H1 (cell line): ENCODE measurements around the gene ZNF888. TPM values are rescaled to one million over a fixed set of nuclear protein-coding genes. Genes with fewer than 3 reads are reported as not detected.
A peak's percentile ranks its signal among the peaks of the same experiment; 100 is the strongest.

Source experiments
- CTCF ChIA-PET: fragments of 300-600 bp; sonication (Branson Sonifier 250); formaldehyde crosslinking; loops from one replicate; lab custom pipeline; 2021; ENCODE audit not compliant: partially characterized antibody; lab: Charles Lee
- POLR2A ChIA-PET: fragments of 300-600 bp; sonication (Branson Sonifier 250); formaldehyde crosslinking; loops from one replicate; lab custom pipeline; 2021; ENCODE audit warnings: inconsistent platforms; ENCODE audit not compliant: partially characterized antibody; lab: Charles Lee
- DNase-seq, 2 experiments: peaks; one replicate each; pipeline versions ENCODE4 v3.0.0 to v3.0.0-alpha.2; 2010 to 2022; ENCODE audit warnings: low spot score in 2 of 2, low read depth in 1 of 2, mixed read lengths in 1 of 2
- FAIRE-seq: peaks from 2 replicates; lab custom pipeline; 2011; peaks lifted over from hg19 to GRCh38; lab: Jason Lieb, UNC
- H2AFZ ChIP-seq: 2 replicates; pipeline ENCODE4 v1.8.1; 2012; ENCODE audit warnings: low read length, inconsistent platforms
- H2AK5ac ChIP-seq: 2 replicates; pipeline ENCODE4 v1.6.1; 2013; ENCODE audit warnings: low read depth, low read length
- H2BK120ac ChIP-seq: replicated peaks from 2 replicates; pipeline ENCODE3; 2013; ENCODE audit warnings: low read depth, low read length, inconsistent platforms
- H2BK12ac ChIP-seq: 2 replicates; pipeline ENCODE4 v1.6.1; 2013; ENCODE audit warnings: low read depth, low read length
- H2BK15ac ChIP-seq: 2 replicates; pipeline ENCODE4 v1.6.1; 2013; ENCODE audit warnings: low read length
- H2BK20ac ChIP-seq: 2 replicates; pipeline ENCODE4 v1.6.1; 2013; ENCODE audit warnings: low read length
- H2BK5ac ChIP-seq: 2 replicates; pipeline ENCODE4 v1.6.1; 2013; ENCODE audit warnings: low read depth, low read length
- H3K14ac ChIP-seq: 2 replicates; pipeline ENCODE4 v1.6.1; 2013; ENCODE audit warnings: inconsistent platforms; ENCODE audit not compliant: insufficient read length
- H3K18ac ChIP-seq: 2 replicates; pipeline ENCODE4 v1.6.1; 2013; ENCODE audit warnings: low read length; ENCODE audit errors: extremely low read depth
- H3K23ac ChIP-seq: 2 replicates; pipeline ENCODE4 v1.6.1; 2013; ENCODE audit warnings: inconsistent platforms; ENCODE audit not compliant: insufficient read length
- H3K23me2 ChIP-seq: 2 replicates; pipeline ENCODE4 v1.6.1; 2013; ENCODE audit warnings: low read depth, low read length
- H3K27ac ChIP-seq: 2 replicates; pipeline ENCODE4 v1.6.1; 2011; ENCODE audit warnings: low read depth, low read length, inconsistent platforms
- H3K27me3 ChIP-seq, 4 experiments: replicated peaks in 1 of 4; 1 replicate in 1 of 4; 2 replicates in 3 of 4; pipeline versions ENCODE4 v1.6.1 to v1.8.1; 2011 to 2013; ENCODE audit warnings: low read length in 3 of 4, mild to moderate bottlenecking in 3 of 4, inconsistent platforms in 2 of 4, mixed read lengths in 2 of 4, moderate library complexity in 1 of 4; ENCODE audit not compliant: control insufficient read depth in 3 of 4, insufficient read depth in 3 of 4; ENCODE audit errors: extremely low read depth in 1 of 4
- H3K36me3 ChIP-seq, 4 experiments: 2 replicates each; pipeline versions ENCODE4 v1.6.1 to v1.8.1; 2011 to 2013; ENCODE audit warnings: mild to moderate bottlenecking in 4 of 4, low read length in 3 of 4, moderate library complexity in 2 of 4, control low read depth in 1 of 4, inconsistent platforms in 1 of 4; ENCODE audit not compliant: insufficient read depth in 4 of 4, control insufficient read depth in 2 of 4
- H3K4ac ChIP-seq: replicated peaks from 2 replicates; pipeline ENCODE3; 2013; ENCODE audit warnings: low read length, low read depth, mixed read lengths, inconsistent platforms; ENCODE audit not compliant: insufficient read length
- H3K4me1 ChIP-seq, 4 experiments: replicated peaks in 1 of 4; 1 replicate in 1 of 4; 2 replicates in 3 of 4; pipeline versions ENCODE4 v1.6.1 to v1.8.1; 2011 to 2013; ENCODE audit warnings: low read length in 3 of 4, inconsistent platforms in 2 of 4, mixed read lengths in 1 of 4; ENCODE audit not compliant: insufficient read depth in 4 of 4, control insufficient read depth in 3 of 4
- H3K4me2 ChIP-seq, 2 experiments: 2 replicates each; pipeline versions ENCODE4 v1.6.1 to v1.8.1; 2011 to 2013; ENCODE audit warnings: low read depth in 2 of 2, low read length in 2 of 2, control low read depth in 1 of 2, inconsistent platforms in 1 of 2, mild to moderate bottlenecking in 1 of 2; ENCODE audit not compliant: insufficient read depth in 1 of 2
- H3K4me3 ChIP-seq, 4 experiments: fragments of 200-600, 300-600 bp in 1 of 4; sonication (generic), shearing (Covaris generic), sonication (Bioruptor Twin) in 1 of 4; 2 replicates each; pipeline versions ENCODE4 v1.5.1 to v1.8.1; 2011 to 2016; ENCODE audit warnings: low read length in 4 of 4, low read depth in 3 of 4, control low read depth in 2 of 4, inconsistent platforms in 2 of 4, mild to moderate bottlenecking in 2 of 4, mixed read lengths in 1 of 4, moderate library complexity in 1 of 4; ENCODE audit not compliant: insufficient read depth in 2 of 4; ENCODE audit errors: extremely low read depth in 1 of 4
- H3K56ac ChIP-seq: replicated peaks from 2 replicates; pipeline ENCODE3; 2013; ENCODE audit warnings: low read depth, mild to moderate bottlenecking, mixed read lengths, low read length, inconsistent platforms; ENCODE audit not compliant: insufficient read length
- H3K79me1 ChIP-seq: 2 replicates; pipeline ENCODE4 v1.6.1; 2013; ENCODE audit warnings: low read depth, low read length, control low read depth
- H3K79me2 ChIP-seq, 2 experiments: 2 replicates each; pipeline versions ENCODE4 v1.6.1 to v1.8.1; 2012 to 2013; ENCODE audit warnings: low read length in 2 of 2, mild to moderate bottlenecking in 2 of 2, inconsistent platforms in 1 of 2; ENCODE audit not compliant: insufficient read depth in 2 of 2, control insufficient read depth in 1 of 2
- H3K9ac ChIP-seq, 4 experiments: replicated peaks in 1 of 4; 1 replicate in 1 of 4; 2 replicates in 3 of 4; pipeline versions ENCODE4 v1.6.1 to v1.8.1; 2011 to 2013; ENCODE audit warnings: low read depth in 3 of 4, low read length in 3 of 4, control low read depth in 2 of 4, mild to moderate bottlenecking in 2 of 4, moderate library complexity in 2 of 4, inconsistent platforms in 1 of 4; ENCODE audit errors: extremely low read depth in 1 of 4
- H3K9me3 ChIP-seq, 2 experiments: 2 replicates each; pipeline versions ENCODE4 v1.6.1 to v1.8.1; 2012 to 2013; ENCODE audit warnings: mild to moderate bottlenecking in 2 of 2, moderate library complexity in 2 of 2, control low read depth in 1 of 2, inconsistent platforms in 1 of 2, low read depth in 1 of 2, low read length in 1 of 2, mixed read lengths in 1 of 2; ENCODE audit not compliant: insufficient read depth in 2 of 2
- H4K20me1 ChIP-seq, 2 experiments: replicated peaks in 1 of 2; 2 replicates each; pipeline versions ENCODE3 to v1.8.1; 2011 to 2013; ENCODE audit warnings: inconsistent platforms in 2 of 2, low read length in 2 of 2, mild to moderate bottlenecking in 1 of 2; ENCODE audit not compliant: insufficient read depth in 2 of 2, control insufficient read depth in 1 of 2
- H4K5ac ChIP-seq: 2 replicates; pipeline ENCODE4 v1.6.1; 2013; ENCODE audit warnings: low read length, low read depth, mixed read lengths, inconsistent platforms; ENCODE audit not compliant: insufficient read length
- H4K8ac ChIP-seq: 2 replicates; pipeline ENCODE4 v1.8.0; 2013; ENCODE audit warnings: mild to moderate bottlenecking, moderate library complexity, low read length, inconsistent platforms; ENCODE audit not compliant: insufficient read depth; ENCODE audit errors: extremely low read depth
- H4K91ac ChIP-seq: replicated peaks from 2 replicates; pipeline ENCODE3; 2013; ENCODE audit warnings: low read length, mixed read lengths, inconsistent platforms; ENCODE audit not compliant: insufficient read length
- CEBPB ChIP-seq: IDR thresholded peaks from 2 replicates; pipeline ENCODE4 v1.6.1; 2012; ENCODE audit warnings: low read depth, low read length
- GTF2F1 ChIP-seq: IDR thresholded peaks from 2 replicates; pipeline ENCODE4 v1.6.1; 2012; ENCODE audit warnings: low read depth, low read length, improper control_type of control experiment, borderline replicate concordance
- POLR2A ChIP-seq, 2 experiments: IDR thresholded peaks; 1 replicate in 1 of 2; 2 replicates in 1 of 2; pipeline ENCODE4 v1.6.1; 2011; ENCODE audit warnings: low read depth in 2 of 2, low read length in 2 of 2, mild to moderate bottlenecking in 2 of 2; ENCODE audit errors: control extremely low read depth in 1 of 2
- RBBP5 ChIP-seq: IDR thresholded peaks from 2 replicates; pipeline ENCODE4 v1.7.1; 2012; ENCODE audit warnings: low read depth, mild to moderate bottlenecking, inconsistent platforms, low read length, moderate library complexity, borderline replicate concordance
- SIX5 ChIP-seq: IDR thresholded peaks from 2 replicates; pipeline ENCODE4 v1.6.1; 2011; ENCODE audit warnings: mild to moderate bottlenecking, low read depth, low read length
- WGBS, 2 experiments: shearing (Covaris generic) in 1 of 2; methylation state at CpG; one replicate each; pipeline versions ENCODE4 v1.1.6 to v1.1.7; 2013 to 2015; ENCODE audit warnings: low lambda C conversion rate in 2 of 2, mixed read lengths in 2 of 2, inconsistent platforms in 1 of 2, low coverage in 1 of 2, missing lambda C conversion rate in 1 of 2; ENCODE audit not compliant: insufficient replicate concordance in 2 of 2, insufficient coverage in 1 of 2, insufficient read length in 1 of 2; ENCODE audit errors: extremely low coverage in 1 of 2, missing lambda C conversion rate in 1 of 2; 5-methylcytosine and 5-hydroxymethylcytosine counted together
- polyA plus RNA-seq, 7 experiments: library from polyadenylated mRNA; depleted of rRNA in 3 of 7; stranded (reverse) in 5 of 7; unstranded in 2 of 7; fragments of >200 nt in 5 of 7; fragments of 200-250 nt in 2 of 7; gene quantifications; 1 replicate in 5 of 7; 2 replicates in 1 of 7; 4 replicates in 1 of 7; pipeline versions ENCODE4 v1.2.1 to v1.2.3, GENCODE V29; 2011 to 2013; ENCODE audit warnings: missing spikeins in 2 of 7, mixed read lengths in 2 of 7
- total RNA-seq: library from RNA; stranded (reverse); fragmentation: NEBNext Ultra II Directional; extraction: Animal tissue kit (Norgen Biotek cat#: 25700); gene quantifications from 2 replicates; pipeline ENCODE4 v1.2.1, GENCODE V29; 2021
- TF ChIP-seq, protein P1 (sequence below): IDR thresholded peaks from 2 replicates; pipeline ENCODE4 v1.6.1; 2012; ENCODE audit warnings: low read length, inconsistent platforms
- TF ChIP-seq, protein P2 (sequence below): IDR thresholded peaks from 2 replicates; pipeline ENCODE4 v1.6.1; 2011; ENCODE audit warnings: low read length, improper control_type of control experiment

ZNF888 gene
- total and polyA plus RNA-seq, 2 of the 8 experiments (the other 6 are each of a cell fraction or from before 2014, with no cell fraction given): 1.1 to 8.6 TPM

DNA sequence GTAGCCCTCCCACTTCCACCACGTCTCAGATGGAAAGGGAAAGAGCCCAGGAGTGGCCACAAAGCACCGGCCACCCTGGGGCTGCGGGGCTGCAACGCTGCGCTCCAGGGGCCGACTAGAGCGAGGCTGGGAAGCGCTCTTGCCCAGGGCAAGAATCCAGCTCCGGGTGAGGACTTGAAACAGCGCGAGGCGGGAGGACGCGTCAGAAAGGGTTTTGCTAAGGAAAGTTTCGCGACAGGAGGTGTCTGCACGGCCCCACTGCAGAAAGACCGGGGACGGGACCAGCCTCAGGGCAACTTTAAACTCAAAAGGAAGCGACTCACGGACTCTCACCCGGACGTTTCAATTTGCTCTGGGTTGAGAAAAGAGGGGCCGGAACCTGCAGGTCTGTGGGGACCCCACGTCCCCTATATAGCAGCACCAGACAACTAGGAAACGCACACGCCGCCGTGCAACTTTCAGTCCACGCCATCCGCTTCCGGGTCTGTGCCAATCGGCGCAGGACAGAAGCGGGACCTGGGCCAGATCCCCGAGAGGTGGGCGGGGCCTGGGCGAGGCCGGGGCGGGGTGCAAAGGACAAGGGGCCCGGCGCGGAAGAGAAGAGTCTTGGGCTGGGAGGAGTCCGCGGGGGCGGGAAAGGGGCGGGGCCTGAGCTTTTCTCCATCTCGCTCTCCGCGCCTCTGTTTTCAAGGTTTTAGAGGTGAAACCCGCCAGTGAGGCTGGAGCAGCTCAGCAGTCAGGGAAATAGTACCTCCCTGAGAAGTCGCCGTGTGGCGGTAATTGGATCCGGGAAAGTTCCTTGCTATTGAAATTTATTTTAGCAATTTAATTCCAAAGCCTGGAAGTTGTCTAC, 39.4 kb upstream of the ZNF888 start, which contains the start of gene ZNF816:
ZNF816 (minus strand) TSS at position 488 of the 853 bp plus-strand sequence. CDS start 6,792 bp downstream, outside the sequence.
- no peak for FAIRE-seq
- TF ChIP-seq POLR2A (IDR thresholded peaks at IDR 0.05; ENCODE audit: control extremely low read depth in 1 of 2, low read depth in 2 of 2, low read length in 2 of 2): peak; percentile 42 to 63; a peak in 2 of 3 replicates
- no peak for TF ChIP-seq SIX5
- TF ChIP-seq, protein P1, sequence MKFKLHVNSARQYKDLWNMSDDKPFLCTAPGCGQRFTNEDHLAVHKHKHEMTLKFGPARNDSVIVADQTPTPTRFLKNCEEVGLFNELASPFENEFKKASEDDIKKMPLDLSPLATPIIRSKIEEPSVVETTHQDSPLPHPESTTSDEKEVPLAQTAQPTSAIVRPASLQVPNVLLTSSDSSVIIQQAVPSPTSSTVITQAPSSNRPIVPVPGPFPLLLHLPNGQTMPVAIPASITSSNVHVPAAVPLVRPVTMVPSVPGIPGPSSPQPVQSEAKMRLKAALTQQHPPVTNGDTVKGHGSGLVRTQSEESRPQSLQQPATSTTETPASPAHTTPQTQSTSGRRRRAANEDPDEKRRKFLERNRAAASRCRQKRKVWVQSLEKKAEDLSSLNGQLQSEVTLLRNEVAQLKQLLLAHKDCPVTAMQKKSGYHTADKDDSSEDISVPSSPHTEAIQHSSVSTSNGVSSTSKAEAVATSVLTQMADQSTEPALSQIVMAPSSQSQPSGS: no peak
- TF ChIP-seq, protein P2, sequence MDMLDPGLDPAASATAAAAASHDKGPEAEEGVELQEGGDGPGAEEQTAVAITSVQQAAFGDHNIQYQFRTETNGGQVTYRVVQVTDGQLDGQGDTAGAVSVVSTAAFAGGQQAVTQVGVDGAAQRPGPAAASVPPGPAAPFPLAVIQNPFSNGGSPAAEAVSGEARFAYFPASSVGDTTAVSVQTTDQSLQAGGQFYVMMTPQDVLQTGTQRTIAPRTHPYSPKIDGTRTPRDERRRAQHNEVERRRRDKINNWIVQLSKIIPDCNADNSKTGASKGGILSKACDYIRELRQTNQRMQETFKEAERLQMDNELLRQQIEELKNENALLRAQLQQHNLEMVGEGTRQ: no peak
- TF ChIP-seq CEBPB: no peak
- no peak for TF ChIP-seq GTF2F1
- TF ChIP-seq RBBP5: no peak

More for the DNA sequence above, 39.4 kb upstream of the ZNF888 start, which contains the start of gene ZNF816:
- peak within 1 kb of the TSS; percentile 46 to 84 (median 66) for H3K9ac ChIP-seq
- H3K9me3 ChIP-seq: 0 out of 4 replicates have a peak, but pooled peaks cover 0 to 5% of the 10 kb centered on the region in 2 experiments
- peak within 1 kb of the TSS; percentile 66 for H4K91ac ChIP-seq
- H3K27ac ChIP-seq: peak within 1 kb of the TSS; percentile 48; the same call in 1 of the 2 replicates
- peaks cover 3% of the 10 kb centered on the region for H3K23me2 ChIP-seq
- peak within 1 kb of the TSS; percentile 82 to 89 (median 88) for H3K4me3 ChIP-seq
- ChIA-PET POLR2A (interaction anchor here (0.7 to 2.3 kb wide), 11 partner anchors 10 to 66 kb away, joined by 3 to 16 read pairs (median 4); partner anchors contain the start of gene ZNF320), CTCF (interaction anchor here (0.6 to 1.6 kb wide), 8 partner anchors 10 to 192 kb away, joined by 3 to 6 read pairs (median 4); partner anchors contain the start of gene ERVV-2)
- H2BK20ac ChIP-seq: no peak within 1 kb of the TSS
- no peaks in the 10 kb centered on the region for H3K27me3 ChIP-seq
- H3K79me2 ChIP-seq: peaks cover 0 to 25% of the 10 kb centered on the region in 2 experiments; a peak in 2 of 4 replicates
- H3K56ac ChIP-seq: peak within 1 kb of the TSS; percentile 47
- H3K4me1 ChIP-seq: peaks cover 0 to 7% (median under 1%) of the 10 kb centered on the region in 4 experiments; a peak in 2 of 7 replicates
- peak within 1 kb of the TSS; percentile 58 for H2BK120ac ChIP-seq
- peak within 1 kb of the TSS; percentile 91 for H3K18ac ChIP-seq
- H3K79me1 ChIP-seq: peaks cover 5% of the 10 kb centered on the region; the same call in 1 of the 2 replicates
- H2AFZ ChIP-seq: peak within 1 kb of the TSS; percentile 84
- DNase-seq: peak; percentile 82 to 99
- H3K23ac ChIP-seq: no peak within 1 kb of the TSS
- WGBS, 2 experiments: 1% methylated on average over 37 of the region's 55 CpGs; no CpG with 5 or more reads in 1 of the 2 experiments
- H3K14ac ChIP-seq: peak within 1 kb of the TSS; percentile 55
- no peak within 1 kb of the TSS for H3K4ac ChIP-seq
- H3K4me2 ChIP-seq: peak within 1 kb of the TSS; percentile 90 to 97
- H4K5ac ChIP-seq: peak within 1 kb of the TSS; percentile 45
- no peak within 1 kb of the TSS for H2BK12ac ChIP-seq
- no peak within 1 kb of the TSS; the same call in 1 of the 2 replicates for H4K8ac ChIP-seq
- no peak within 1 kb of the TSS for H2AK5ac ChIP-seq
- peak within 1 kb of the TSS; percentile 61; the same call in 1 of the 2 replicates for H2BK15ac ChIP-seq
- peaks cover 0 to 2% of the 10 kb centered on the region in 2 experiments for H4K20me1 ChIP-seq
- peaks cover 0 to 14% (median 0%) of the 10 kb centered on the region in 4 experiments; a peak in 3 of 8 replicates for H3K36me3 ChIP-seq
- H2BK5ac ChIP-seq: peak within 1 kb of the TSS; percentile 92; the same call in 1 of the 2 replicates
